ENCODE measurements around the gene STX18. TPM values are rescaled to one million over a fixed set of nuclear protein-coding genes. Genes with fewer than 3 reads are reported as not detected.

Gene STX18
- total RNA-seq, 1 donor from 2014 or later: 24.0 TPM

GRCh38 chr4:4377191-4377590, 164.7 kb downstream of the STX18 start:
- H3K9ac ChIP-seq (ENCODE audit: low read length): no peak overlapping the region
- H3K27ac Mint-ChIP-seq (ENCODE audit: unreplicated experiment): no peak overlapping the region
- FAIRE-seq (no peak), DNase-seq (ENCODE audit: low read depth) (no peak)
- H3K4me3 ChIP-seq (ENCODE audit: insufficient read depth, low read depth, low read length): no peak overlapping the region
- no peaks in the 10 kb centered on the region for H3K4me1 Mint-ChIP-seq (ENCODE audit: low read depth, unreplicated experiment)
- no peaks in the 10 kb centered on the region for H4K20me1 ChIP-seq (ENCODE audit: insufficient read depth, low read length)
- H3K4me1 ChIP-seq (ENCODE audit: insufficient read depth, low read length): no peaks in the 10 kb centered on the region
- no peaks in the 10 kb centered on the region for H3K9me3 ChIP-seq (ENCODE audit: insufficient read depth, low read depth, low read length)
- H3K27me3 Mint-ChIP-seq (ENCODE audit: low read depth, unreplicated experiment): peaks cover 54% of the 10 kb centered on the region
- no peaks in the 10 kb centered on the region for H3K9me3 Mint-ChIP-seq (ENCODE audit: unreplicated experiment)
- H2AFZ ChIP-seq (ENCODE audit: low read depth, low read length): no peak overlapping the region
- no peaks in the 10 kb centered on the region for H3K36me3 Mint-ChIP-seq (ENCODE audit: low read depth, unreplicated experiment)
- peaks cover 10% of the 10 kb centered on the region for H3K27me3 ChIP-seq (ENCODE audit: insufficient read depth, low read length)
- H3K4me2 ChIP-seq (ENCODE audit: low read length): no peak overlapping the region
- no peak for TF ChIP-seq EZH2 (IDR thresholded peaks at IDR 0.05; ENCODE audit: insufficient read depth, low read length)
- no peak for TF ChIP-seq CTCF (IDR thresholded peaks at IDR 0.05; ENCODE audit: insufficient read depth, low read depth, low read length)
- no peak overlapping the region for H3K27ac ChIP-seq (ENCODE audit: low read depth, low read length)
- H3K4me3 Mint-ChIP-seq (ENCODE audit: unreplicated experiment): no peak overlapping the region
- H3K79me2 ChIP-seq (ENCODE audit: insufficient read depth, low read length): no peaks in the 10 kb centered on the region
- H3K36me3 ChIP-seq (ENCODE audit: insufficient read depth, low read length): no peaks in the 10 kb centered on the region

GRCh38 chr4:4376074-4376473, 165.8 kb downstream of the STX18 start:
- no peak overlapping the region for H3K27ac ChIP-seq (ENCODE audit: low read depth, low read length)
- no peaks in the 10 kb centered on the region for H3K9me3 ChIP-seq (ENCODE audit: insufficient read depth, low read depth, low read length)
- FAIRE-seq (no peak), DNase-seq (ENCODE audit: low read depth) (no peak)
- no peaks in the 10 kb centered on the region for H3K36me3 Mint-ChIP-seq (ENCODE audit: low read depth, unreplicated experiment)
- H2AFZ ChIP-seq (ENCODE audit: low read depth, low read length): no peak overlapping the region
- no peak overlapping the region for H3K27ac Mint-ChIP-seq (ENCODE audit: unreplicated experiment)
- H3K9me3 Mint-ChIP-seq (ENCODE audit: unreplicated experiment): no peaks in the 10 kb centered on the region
- H3K79me2 ChIP-seq (ENCODE audit: insufficient read depth, low read length): no peaks in the 10 kb centered on the region
- no peaks in the 10 kb centered on the region for H3K4me1 ChIP-seq (ENCODE audit: insufficient read depth, low read length)
- TF ChIP-seq EZH2 (IDR thresholded peaks at IDR 0.05; ENCODE audit: insufficient read depth, low read length): no peak
- TF ChIP-seq CTCF (IDR thresholded peaks at IDR 0.05; ENCODE audit: insufficient read depth, low read depth, low read length): no peak
- peaks cover 4% of the 10 kb centered on the region for H3K27me3 ChIP-seq (ENCODE audit: insufficient read depth, low read length)
- no peaks in the 10 kb centered on the region for H3K4me1 Mint-ChIP-seq (ENCODE audit: low read depth, unreplicated experiment)
- no peak overlapping the region for H3K4me3 ChIP-seq (ENCODE audit: insufficient read depth, low read depth, low read length)
- H3K27me3 Mint-ChIP-seq (ENCODE audit: low read depth, unreplicated experiment): peaks cover 54% of the 10 kb centered on the region
- H4K20me1 ChIP-seq (ENCODE audit: insufficient read depth, low read length): no peaks in the 10 kb centered on the region
- H3K4me2 ChIP-seq (ENCODE audit: low read length): no peak overlapping the region
- H3K9ac ChIP-seq (ENCODE audit: low read length): no peak overlapping the region
- no peak overlapping the region for H3K4me3 Mint-ChIP-seq (ENCODE audit: unreplicated experiment)
- H3K36me3 ChIP-seq (ENCODE audit: insufficient read depth, low read length): no peaks in the 10 kb centered on the region

GRCh38 chr4:4374388-4375098, 167.3 kb downstream of the STX18 start:
- no peaks in the 10 kb centered on the region for H3K4me1 Mint-ChIP-seq (ENCODE audit: low read depth, unreplicated experiment)
- H3K27ac Mint-ChIP-seq (ENCODE audit: unreplicated experiment): no peak overlapping the region
- no peaks in the 10 kb centered on the region for H3K9me3 ChIP-seq (ENCODE audit: insufficient read depth, low read depth, low read length)
- peaks cover 2% of the 10 kb centered on the region for H3K27me3 ChIP-seq (ENCODE audit: insufficient read depth, low read length)
- no peak overlapping the region for H3K4me3 ChIP-seq (ENCODE audit: insufficient read depth, low read depth, low read length)
- no peak overlapping the region for H3K27ac ChIP-seq (ENCODE audit: low read depth, low read length)
- no peaks in the 10 kb centered on the region for H3K36me3 Mint-ChIP-seq (ENCODE audit: low read depth, unreplicated experiment)
- H3K4me1 ChIP-seq (ENCODE audit: insufficient read depth, low read length): no peaks in the 10 kb centered on the region
- H3K4me3 Mint-ChIP-seq (ENCODE audit: unreplicated experiment): no peak overlapping the region
- DNase-seq (ENCODE audit: low read depth): no peak
- H3K79me2 ChIP-seq (ENCODE audit: insufficient read depth, low read length): no peaks in the 10 kb centered on the region
- no peaks in the 10 kb centered on the region for H3K9me3 Mint-ChIP-seq (ENCODE audit: unreplicated experiment)
- peaks cover 48% of the 10 kb centered on the region for H3K27me3 Mint-ChIP-seq (ENCODE audit: low read depth, unreplicated experiment)
- no peaks in the 10 kb centered on the region for H3K36me3 ChIP-seq (ENCODE audit: insufficient read depth, low read length)
- H4K20me1 ChIP-seq (ENCODE audit: insufficient read depth, low read length): no peaks in the 10 kb centered on the region
- FAIRE-seq: no peak
- no peak overlapping the region for H2AFZ ChIP-seq (ENCODE audit: low read depth, low read length)
- TF ChIP-seq EZH2 (IDR thresholded peaks at IDR 0.05; ENCODE audit: insufficient read depth, low read length) (no peak), CTCF (IDR thresholded peaks at IDR 0.05; ENCODE audit: insufficient read depth, low read depth, low read length) (no peak)
- H3K4me2 ChIP-seq (ENCODE audit: low read length): no peak overlapping the region
- no peak overlapping the region for H3K9ac ChIP-seq (ENCODE audit: low read length)

All from astrocyte (in vitro differentiated cells and primary cell).